NCI-H2029 (cell line): ENCODE measurements around the gene ARHGAP42.
A peak's percentile ranks its signal among the peaks of the same experiment; 100 is the strongest.

Source experiments
- DNase-seq: peaks from one replicate; lab custom pipeline; 2025; lab: John Stamatoyannopoulos, UW

The ARHGAP42 gene

GRCh38 chr11:100918551-100919500, 231.7 kb downstream of the ARHGAP42 start:
- DNase-seq = peak; percentile 27

- no peak for DNase-seq
These were observed 233.5 kb downstream of the ARHGAP42 start for GRCh38 chr11:100920593-100920992.

- no peak for DNase-seq
These were observed 235.0 kb downstream of the ARHGAP42 start for GRCh38 chr11:100922121-100922520.

- DNase-seq = no peak
These were observed 236.5 kb downstream of the ARHGAP42 start for GRCh38 chr11:100923555-100923954.

DNA sequence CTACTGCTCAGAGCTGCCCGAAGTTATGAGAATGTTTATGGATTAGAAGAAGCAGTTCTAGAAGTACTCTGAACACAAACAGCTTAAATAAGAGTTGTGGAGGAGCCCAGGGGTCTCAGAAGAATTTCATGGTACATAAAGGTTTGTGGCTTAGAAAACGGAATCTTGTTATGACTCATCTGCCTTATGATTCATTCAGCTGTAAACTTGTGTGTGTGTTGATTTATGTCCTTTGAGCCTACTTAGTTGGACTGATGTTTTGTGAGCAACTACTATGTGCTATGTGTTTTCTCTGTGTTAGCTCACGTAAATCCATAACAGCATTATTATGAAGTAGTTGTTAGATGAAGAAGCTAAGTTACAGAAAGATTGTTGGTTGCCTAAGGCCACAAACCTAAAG, 238.8 kb downstream of the ARHGAP42 start:
- DNase-seq = no peak

DNA sequence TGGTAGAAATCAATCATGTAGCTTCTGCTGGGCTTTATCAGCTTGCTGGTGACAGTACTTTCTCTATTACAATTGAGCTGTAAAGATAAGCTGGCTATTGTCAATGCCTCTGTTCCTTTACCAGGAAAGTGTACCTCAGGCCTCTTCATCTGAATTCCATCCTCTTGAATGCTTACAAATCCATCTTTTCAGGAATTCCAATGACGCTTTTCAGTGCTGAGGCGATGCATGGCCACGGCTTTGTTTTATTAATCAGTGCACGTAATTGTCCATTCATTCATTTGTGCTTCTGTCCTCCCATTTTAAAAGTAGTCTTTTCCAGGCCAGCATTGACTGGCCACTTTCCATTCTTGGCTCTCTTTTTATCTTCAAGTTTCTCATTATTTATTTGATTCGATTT, 240.5 kb downstream of the ARHGAP42 start:
- no peak for DNase-seq

- no peak for DNase-seq
These were observed 241.3 kb downstream of the ARHGAP42 start for GRCh38 chr11:100928426-100928825.

DNA sequence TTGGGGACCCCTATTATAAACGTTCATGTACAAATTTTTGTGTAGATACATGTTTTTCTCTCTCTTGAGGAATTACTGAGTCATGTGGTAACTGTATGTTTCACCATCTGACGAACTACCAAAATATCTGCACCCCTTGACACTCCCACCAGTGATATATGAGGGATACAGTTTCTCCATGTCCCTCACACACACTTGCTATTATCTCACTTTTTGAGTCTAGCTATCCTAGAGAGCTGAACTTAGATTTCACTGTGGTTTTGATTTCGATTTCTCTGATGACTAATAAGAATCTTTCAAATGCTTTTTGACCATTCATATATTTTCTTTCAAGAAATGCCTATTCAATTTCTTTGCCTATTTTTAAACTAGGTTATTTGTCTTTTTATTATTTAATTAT, 242.3 kb downstream of the ARHGAP42 start:
- no peak for DNase-seq

DNA sequence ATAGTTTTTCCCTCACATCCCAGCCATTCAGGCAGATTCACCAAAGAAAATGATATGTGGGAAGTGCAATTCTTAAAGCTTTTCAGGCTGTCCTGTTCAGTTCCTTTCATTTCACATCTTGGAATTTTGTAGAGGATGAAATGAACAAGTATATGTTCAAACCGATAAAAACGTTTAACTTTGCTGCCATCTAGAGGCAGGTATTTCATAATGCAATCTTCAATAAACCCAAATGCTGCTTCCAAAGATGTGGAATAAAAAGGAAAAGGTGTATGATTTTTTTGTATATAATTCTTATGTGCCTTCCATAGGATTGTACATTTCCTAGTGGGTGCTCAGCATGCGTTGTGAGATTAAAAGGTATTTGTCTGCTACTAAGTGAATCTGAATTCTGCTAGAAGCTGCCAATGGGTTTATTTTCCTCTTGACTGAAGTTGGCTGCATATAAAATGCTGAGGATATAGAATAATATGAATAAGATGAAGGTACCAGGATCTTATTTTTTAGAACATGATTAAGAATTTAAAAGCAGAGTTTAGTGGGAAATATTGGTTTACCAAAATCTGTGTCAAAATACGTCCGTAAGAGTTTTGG, 243.2 kb downstream of the ARHGAP42 start:
- DNase-seq = peak; percentile 54

GRCh38 chr11:100932474-100933100, 245.5 kb downstream of the ARHGAP42 start:
- DNase-seq = no peak

DNA sequence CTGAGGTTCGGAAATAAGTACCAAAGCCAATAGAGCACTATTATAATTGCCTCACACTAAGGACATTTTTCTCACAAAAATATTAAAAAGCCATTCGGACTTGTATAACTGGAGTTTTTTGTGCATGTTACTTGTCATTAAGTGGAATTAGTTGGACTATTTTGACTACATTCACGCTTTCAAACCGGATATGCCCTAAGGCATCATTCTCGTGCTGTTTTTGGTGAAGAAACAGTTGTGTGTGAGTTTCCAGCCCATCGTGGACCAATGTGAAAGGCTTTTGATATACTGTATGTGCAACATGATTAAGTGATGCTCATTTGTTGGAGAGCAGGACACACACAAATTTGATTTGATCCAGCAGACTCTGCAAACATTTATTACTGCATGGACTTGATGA, 249.7 kb downstream of the ARHGAP42 start:
- no peak for DNase-seq

DNA sequence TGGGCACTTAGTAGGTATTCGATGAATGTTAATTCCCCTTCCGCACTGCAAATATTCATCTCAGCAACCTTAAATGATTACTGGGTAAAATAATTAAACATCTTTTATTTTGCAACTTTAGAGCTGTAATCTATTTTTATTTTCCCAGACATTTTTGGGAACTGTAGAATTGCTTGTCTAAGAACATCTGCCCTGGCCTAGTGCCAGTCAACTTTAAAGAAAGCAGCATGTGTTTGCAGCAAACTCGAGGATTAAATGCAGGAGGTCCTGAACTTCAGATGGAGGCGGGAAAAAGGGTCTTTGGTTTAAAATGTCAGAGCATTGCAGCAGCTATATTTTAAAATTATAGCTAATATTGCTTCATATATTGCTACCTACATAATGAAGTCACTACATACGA, 252.5 kb downstream of the ARHGAP42 start:
- DNase-seq = no peak

GRCh38 chr11:100940111-100940510, 253.0 kb downstream of the ARHGAP42 start:
- DNase-seq = no peak

DNA sequence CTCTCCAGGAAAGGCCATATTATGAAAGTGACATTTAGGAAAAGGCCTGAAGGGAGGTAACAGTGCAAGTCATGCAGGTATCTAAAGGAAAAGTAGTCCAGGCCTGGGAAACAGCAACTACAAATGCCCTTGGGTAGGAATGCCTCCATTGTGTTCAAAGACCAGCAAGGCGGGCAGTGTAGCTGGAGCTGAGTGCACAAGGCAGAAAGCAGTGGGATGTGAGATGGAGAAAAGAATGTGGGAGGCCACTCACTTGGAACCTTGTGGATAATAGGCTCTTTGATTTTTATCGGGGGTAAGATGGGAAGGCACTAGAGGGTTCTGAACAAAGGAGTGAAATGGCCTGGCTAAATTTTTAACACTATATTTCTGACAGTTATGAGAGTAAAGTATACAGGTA, 253.9 kb downstream of the ARHGAP42 start:
- DNase-seq = no peak

DNA sequence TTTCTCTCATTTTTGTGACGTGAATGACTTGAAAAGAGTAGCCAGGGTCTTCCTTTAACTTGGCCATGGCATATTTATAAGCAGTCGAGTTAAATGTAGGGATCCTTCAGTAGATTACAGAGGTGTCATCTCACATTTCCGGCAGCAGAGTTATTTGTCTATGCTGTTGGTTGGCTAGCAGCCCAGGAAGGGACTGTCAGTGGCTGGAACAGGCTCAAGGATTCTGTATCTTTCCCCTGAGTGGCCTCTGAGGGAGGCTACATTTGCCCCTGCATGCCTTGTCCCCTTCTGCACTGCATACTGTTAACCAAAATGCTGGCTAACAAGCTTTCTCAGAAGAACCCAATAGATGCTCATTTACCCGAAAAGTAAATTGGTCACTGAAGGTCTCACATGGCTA, 254.9 kb downstream of the ARHGAP42 start:
- peak; percentile 69 for DNase-seq

DNA sequence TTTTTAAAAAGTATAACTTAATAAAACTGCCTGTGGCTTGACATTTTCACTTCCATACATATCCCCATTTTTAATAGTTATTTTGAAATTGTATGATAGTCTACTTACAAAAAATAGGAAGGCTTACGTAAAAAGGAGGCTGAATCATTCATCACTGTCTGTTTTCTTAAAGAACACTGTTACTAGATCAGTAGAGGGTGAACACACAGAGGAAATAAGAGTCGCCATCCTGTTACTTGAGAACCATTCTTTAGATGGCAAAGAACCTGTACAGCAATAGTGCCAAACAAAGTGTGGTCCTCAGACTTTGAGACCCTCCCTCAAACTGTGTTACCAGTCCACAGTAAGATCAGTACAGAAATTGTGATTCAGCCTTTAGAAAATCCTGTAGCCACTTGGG, 261.8 kb downstream of the ARHGAP42 start:
- no peak for DNase-seq

DNA sequence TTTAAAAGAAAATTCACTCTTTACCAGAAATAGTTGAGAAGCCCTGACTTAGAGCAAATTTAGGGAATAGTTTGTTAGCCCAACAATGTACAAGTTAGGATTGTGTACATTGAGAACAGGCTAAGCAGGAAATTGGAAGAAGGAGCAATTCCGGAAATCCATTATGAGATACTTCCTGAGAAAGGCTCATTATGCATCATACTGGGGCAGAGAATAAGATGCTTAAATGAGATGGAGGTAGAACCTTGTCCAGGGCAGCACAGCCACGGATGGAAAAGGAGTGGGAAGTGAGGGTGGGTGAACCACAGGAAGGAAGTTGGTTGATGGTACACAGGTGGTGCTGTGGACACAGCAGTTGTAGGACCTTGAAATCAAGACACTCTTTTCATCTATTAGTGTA, 262.4 kb downstream of the ARHGAP42 start:
- DNase-seq = no peak

DNA sequence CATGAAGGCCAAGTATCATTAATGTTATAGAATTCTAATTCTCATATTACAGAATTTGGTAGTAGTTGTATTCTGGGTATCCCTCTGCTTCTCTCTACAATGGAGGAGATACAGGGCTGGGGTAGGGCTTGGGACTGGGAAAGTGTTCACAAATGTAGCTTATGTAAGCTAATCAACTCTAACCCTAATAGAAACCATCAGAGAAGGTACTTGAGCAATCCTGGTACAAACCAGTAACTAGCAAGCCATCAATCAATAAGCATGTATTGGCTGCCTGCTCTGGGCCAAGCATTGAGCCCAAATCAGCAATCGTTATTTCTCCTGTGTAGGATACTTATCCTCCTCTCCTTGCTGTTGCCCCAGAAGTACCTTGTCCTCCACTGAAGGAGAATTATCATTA, 268.2 kb downstream of the ARHGAP42 start:
- no peak for DNase-seq

GRCh38 chr11:100956351-100956750, 269.3 kb downstream of the ARHGAP42 start:
- DNase-seq = no peak

DNA sequence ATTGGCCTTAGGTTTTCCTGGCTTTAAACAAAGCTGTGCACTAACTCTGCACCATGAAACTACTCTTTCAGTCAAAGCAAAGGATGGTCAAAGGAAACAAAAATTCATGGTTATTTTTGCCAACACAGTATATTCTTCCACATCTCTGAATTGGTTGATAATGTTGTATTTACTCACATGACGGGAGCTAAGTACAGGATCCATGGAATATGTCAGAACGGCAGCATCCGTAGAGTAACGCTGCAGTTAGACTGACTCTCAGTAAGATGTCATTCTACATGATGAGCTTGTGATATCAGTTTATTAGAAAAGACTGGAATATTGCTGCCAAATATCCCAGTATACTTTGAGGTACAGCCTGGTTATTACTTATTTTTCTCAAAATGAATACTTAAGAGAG, 270.4 kb downstream of the ARHGAP42 start:
- DNase-seq = no peak

DNA sequence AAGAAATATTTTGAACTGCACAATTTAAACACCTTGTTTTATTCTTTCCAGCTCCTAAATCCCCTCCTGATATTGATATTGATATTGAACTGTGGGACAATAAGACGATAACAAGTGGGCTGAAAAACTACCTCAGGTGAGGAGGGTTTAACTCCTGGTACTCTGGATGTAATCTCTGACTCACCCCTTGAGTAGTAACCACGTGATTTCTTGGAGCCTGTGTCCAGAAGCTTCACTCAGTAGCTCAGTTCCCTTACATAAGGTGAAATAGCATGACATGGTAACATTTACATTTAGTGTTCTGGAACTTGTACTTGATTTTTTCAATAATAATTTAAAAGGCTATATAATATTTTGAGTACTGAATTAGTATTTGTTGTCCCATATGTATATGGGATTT, 274.5 kb downstream of the ARHGAP42 start:
- DNase-seq = no peak

DNA sequence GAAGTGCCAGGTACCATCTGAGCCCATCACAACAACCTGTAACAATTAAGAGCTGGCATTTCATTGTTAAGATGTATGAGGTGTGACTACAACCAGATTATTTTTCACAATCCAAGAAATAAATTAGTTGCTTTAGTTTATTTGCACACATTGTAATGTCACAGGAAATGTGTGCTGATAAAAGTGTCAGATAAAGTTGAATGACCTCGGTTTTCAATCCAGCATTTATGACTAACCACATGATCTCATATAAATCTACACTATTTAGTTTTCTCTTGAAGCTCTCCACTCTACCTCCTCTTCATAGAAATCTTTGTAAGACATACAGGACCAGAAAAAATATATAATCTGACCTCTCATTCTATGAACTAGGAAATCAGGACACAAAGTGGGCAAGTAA, 276.3 kb downstream of the ARHGAP42 start:
- no peak for DNase-seq

DNA sequence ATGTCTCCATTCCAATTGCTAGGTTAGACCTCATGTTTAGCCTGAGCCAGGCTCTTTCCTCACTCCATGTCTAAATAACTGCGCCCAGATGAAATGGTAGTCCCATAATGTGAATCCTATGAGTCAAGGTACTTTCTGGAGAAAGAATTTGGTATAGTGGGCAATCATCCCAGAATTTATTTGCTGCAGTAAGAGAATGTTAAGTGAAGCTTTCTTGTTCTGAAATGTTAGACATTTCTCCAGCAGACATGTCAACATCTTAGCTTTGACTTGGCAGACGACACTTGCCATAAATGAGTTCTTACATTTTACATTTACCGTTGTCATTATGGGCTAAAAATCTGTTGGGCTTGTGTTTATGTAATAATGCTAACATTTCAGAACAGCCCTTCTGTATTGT, 277.3 kb downstream of the ARHGAP42 start:
- no peak for DNase-seq
